GM21526 (cell line): ENCODE data around the gene NTRK3.

Experiments used
- ATAC-seq: cut with Tn5 transposase; IDR thresholded peaks from one replicate; pipeline ENCODE4 v1.9.1; 2021; ENCODE audit warnings: moderate library complexity; ENCODE audit not compliant: unreplicated experiment, low FRiP score

NTRK3 gene

GRCh38 chr15:88232771-88233201 lies 23.8 kb downstream of the NTRK3 start:
- no peak for ATAC-seq

- no peak for ATAC-seq
These were observed 24.5 kb downstream of the NTRK3 start for GRCh38 chr15:88231909-88232644.

GRCh38 chr15:88230823-88231222 lies 25.7 kb downstream of the NTRK3 start:
- no peak for ATAC-seq

- no peak for ATAC-seq
These were observed 31.1 kb downstream of the NTRK3 start for GRCh38 chr15:88225461-88225860.

GRCh38 chr15:88223084-88223483 lies 33.5 kb downstream of the NTRK3 start:
- no peak for ATAC-seq

GRCh38 chr15:88221836-88222235 lies 34.7 kb downstream of the NTRK3 start:
- no peak for ATAC-seq

- no peak for ATAC-seq
These were observed 35.9 kb downstream of the NTRK3 start for GRCh38 chr15:88220443-88221335.

- no peak for ATAC-seq
These were observed 36.9 kb downstream of the NTRK3 start for GRCh38 chr15:88219623-88220022.

GRCh38 chr15:88218557-88219221 lies 37.9 kb downstream of the NTRK3 start:
- ATAC-seq = no peak

- no peak for ATAC-seq
These were observed 41.4 kb downstream of the NTRK3 start for GRCh38 chr15:88215066-88215648.

GRCh38 chr15:88209111-88209510 lies 47.4 kb downstream of the NTRK3 start:
- no peak for ATAC-seq

GRCh38 chr15:88208396-88208795 lies 48.1 kb downstream of the NTRK3 start:
- no peak for ATAC-seq

- no peak for ATAC-seq
These were observed 49.0 kb downstream of the NTRK3 start for GRCh38 chr15:88207565-88207964.

GRCh38 chr15:88204584-88204983 lies 52.0 kb downstream of the NTRK3 start:
- no peak for ATAC-seq

GRCh38 chr15:88202231-88202630 lies 54.3 kb downstream of the NTRK3 start:
- ATAC-seq = no peak

GRCh38 chr15:88201207-88201606 lies 55.3 kb downstream of the NTRK3 start:
- no peak for ATAC-seq

GRCh38 chr15:88196961-88197360 lies 59.6 kb downstream of the NTRK3 start:
- ATAC-seq = no peak

- ATAC-seq = no peak
These were observed 62.4 kb downstream of the NTRK3 start for GRCh38 chr15:88194162-88194561.

- no peak for ATAC-seq
These were observed 63.1 kb downstream of the NTRK3 start for GRCh38 chr15:88193415-88193814.

GRCh38 chr15:88191812-88192165 lies 64.8 kb downstream of the NTRK3 start:
- ATAC-seq = no peak

- ATAC-seq = no peak
These were observed 66.3 kb downstream of the NTRK3 start for GRCh38 chr15:88190232-88190631.
